Activated B cell treated with CpG ODN at 0.5 μM for 24 hours (primary cell): ENCODE data around the gene ROR1. TPM values are rescaled to one million over a fixed set of nuclear protein-coding genes. Genes with fewer than 3 reads are reported as not detected.

ENCODE experiments used
- ATAC-seq: fragments of 200-7000 bp; cut with Tn5 transposase; one replicate; pipeline ENCODE4 v1.10.0; 2021; ENCODE audit warnings: low read depth, mild to moderate bottlenecking, moderate library complexity
- CTCF ChIA-PET: fragments of 350-600 bp; sonication (Branson Sonifier 250); formaldehyde crosslinking; loops from one replicate; lab custom pipeline; 2021; ENCODE audit warnings: antibody characterized with exemption; lab: Charles Lee
- POLR2A ChIA-PET: fragments of 350-600 bp; sonication (Branson Sonifier 250); formaldehyde crosslinking; loops from one replicate; lab custom pipeline; 2021; ENCODE audit warnings: antibody characterized with exemption; lab: Charles Lee
- DNase-seq: peaks from one replicate; pipeline ENCODE4 v3.0.0; 2022
- H3K27ac Mint-ChIP-seq: one replicate; pipeline ENCODE4 v1.8.0; 2020; ENCODE audit warnings: mixed read lengths
- H3K27me3 Mint-ChIP-seq: one replicate; pipeline ENCODE4 v1.8.0; 2021; ENCODE audit warnings: mixed read lengths
- H3K36me3 Mint-ChIP-seq: one replicate; pipeline ENCODE4 v1.8.0; 2021; ENCODE audit warnings: low read depth, mixed read lengths
- H3K4me1 Mint-ChIP-seq: one replicate; pipeline ENCODE4 v1.8.0; 2021; ENCODE audit warnings: mixed read lengths
- H3K4me3 Mint-ChIP-seq: one replicate; pipeline ENCODE4 v1.8.0; 2020; ENCODE audit warnings: mild to moderate bottlenecking, mixed read lengths
- H3K9me3 Mint-ChIP-seq: one replicate; pipeline ENCODE4 v1.8.0; 2020; ENCODE audit warnings: mixed read lengths
- CTCF ChIP-seq: fragments of 200-600 bp; IDR thresholded peaks from one replicate; pipeline ENCODE4 v1.8.0; 2022; ENCODE audit warnings: antibody characterized with exemption, mild to moderate bottlenecking
- intact Hi-C: fragments of 100-400 bp; cut with micrococcal nuclease; formaldehyde crosslinking; loops from one replicate; pipeline ENCODE4 v1.15.1; 2024
- total RNA-seq: library from RNA; stranded (reverse); gene quantifications from 2 replicates; pipeline ENCODE4 v1.2.3, GENCODE V29; 2022

The ROR1 gene
- total RNA-seq, 1 donor from 2014 or later: 2.2 TPM

GRCh38 chr1:63827411-63828321, 53.8 kb downstream of the ROR1 start:
- H3K9me3 Mint-ChIP-seq: peaks cover 4% of the 10 kb centered on the region
- no peak for ATAC-seq

GRCh38 chr1:63828322-63829044, 54.7 kb downstream of the ROR1 start:
- Mint-ChIP-seq H3K4me1 (peaks cover 46% of the 10 kb centered on the region), H3K36me3 (no peaks in the 10 kb centered on the region), H3K27ac (peak overlapping the region; percentile 20), H3K27me3 (no peaks in the 10 kb centered on the region), H3K4me3 (no peak overlapping the region), H3K9me3 (peaks cover 4% of the 10 kb centered on the region)
- ChIA-PET CTCF (interaction anchor here (1.7 kb wide), 1 partner anchor 64 kb away, joined by 6 read pairs; no protein-coding TSS in a partner anchor), POLR2A (interaction anchor here (2.6 kb wide), 1 partner anchor 64 kb away, joined by 8 read pairs; no protein-coding TSS in a partner anchor)
- ATAC-seq (peak; percentile 86), DNase-seq (no peak)
- no peak for TF ChIP-seq CTCF
- intact Hi-C loops: loop anchor here (1.0 to 5.0 kb wide), 2 partner anchors 63 to 89 kb away; no protein-coding TSS in a partner anchor

More at GRCh38 chr1:63827411-63828321, 53.8 kb downstream of the ROR1 start:
- POLR2A ChIA-PET: interaction anchor here (2.6 kb wide), 1 partner anchor 65 kb away, joined by 8 read pairs; no protein-coding TSS in a partner anchor
- Mint-ChIP-seq H3K27ac (no peak overlapping the region), H3K36me3 (no peaks in the 10 kb centered on the region), H3K4me3 (no peak overlapping the region), H3K27me3 (no peaks in the 10 kb centered on the region), H3K4me1 (peaks cover 43% of the 10 kb centered on the region)
- CTCF ChIA-PET: no interaction called here
- DNase-seq: no peak
- intact Hi-C loops: loop anchor here (1.0 to 5.0 kb wide), 2 partner anchors 64 to 90 kb away; no protein-coding TSS in a partner anchor
- no peak for TF ChIP-seq CTCF

- Mint-ChIP-seq H3K36me3 (no peaks in the 10 kb centered on the region), H3K4me1 (peaks cover 46% of the 10 kb centered on the region), H3K27me3 (no peaks in the 10 kb centered on the region), H3K9me3 (peaks cover 4% of the 10 kb centered on the region), H3K27ac (no peak overlapping the region), H3K4me3 (no peak overlapping the region)
- TF ChIP-seq CTCF: no peak
- ATAC-seq (no peak), DNase-seq (no peak)
- ChIA-PET POLR2A (interaction anchor here (2.6 kb wide), 1 partner anchor 63 kb away, joined by 8 read pairs; no protein-coding TSS in a partner anchor), CTCF (interaction anchor here (1.7 kb wide), 1 partner anchor 63 kb away, joined by 6 read pairs; no protein-coding TSS in a partner anchor)
- intact Hi-C loops: loop anchor here (5.0 kb wide), 2 partner anchors 88 to 122 kb away; no protein-coding TSS in a partner anchor
Observed at GRCh38 chr1:63829349-63830327, 55.8 kb downstream of the ROR1 start.

GRCh38 chr1:63831409-63831808, 57.6 kb downstream of the ROR1 start:
- CTCF ChIA-PET: no interaction called here
- intact Hi-C loops: loop anchor here (5.0 kb wide), 1 partner anchor 124 kb away; no protein-coding TSS in a partner anchor
- Mint-ChIP-seq H3K9me3 (peaks cover under 1% of the 10 kb centered on the region), H3K27ac (no peak overlapping the region), H3K4me1 (peaks cover 56% of the 10 kb centered on the region), H3K4me3 (no peak overlapping the region), H3K27me3 (no peaks in the 10 kb centered on the region), H3K36me3 (no peaks in the 10 kb centered on the region)
- DNase-seq (no peak), ATAC-seq (no peak)
- POLR2A ChIA-PET: no interaction called here
- no peak for TF ChIP-seq CTCF
